IMR-90 (cell line): ENCODE data around the gene F13A1. TPM values are rescaled to one million over a fixed set of nuclear protein-coding genes. Genes with fewer than 3 reads are reported as not detected.

Experiments used
- ATAC-seq: fragments of 200-7000 bp; cut with Tn5 transposase; 2 replicates; pipeline ENCODE4 v1.9.1; 2020; ENCODE audit warnings: low read depth, mild to moderate bottlenecking, moderate library complexity
- BruUV-seq: library from RNA; stranded (reverse); fragments of 400-500 nt; replicated peaks from 2 replicates; lab custom pipeline; 2021; lab: Mats Ljungman, UMichigan
- CTCF ChIA-PET: fragments of 300-600 bp; formaldehyde crosslinking; extraction: SDS; loops from one replicate; lab custom pipeline; 2021; ENCODE audit warnings: antibody characterized with exemption; lab: Yijun Ruan, JAX
- POLR2A ChIA-PET: fragments of 300-600 bp; sonication (Branson Sonifier 250); formaldehyde crosslinking; loops from one replicate; lab custom pipeline; 2022; ENCODE audit warnings: antibody characterized with exemption; ENCODE audit not compliant: unreplicated experiment; lab: Charles Lee
- DNase-seq: peaks from one replicate; pipeline ENCODE4 v3.0.0; 2013
- H2AFZ ChIP-seq: replicated peaks from 2 replicates; pipeline ENCODE3; 2013; ENCODE audit warnings: low read length, mild to moderate bottlenecking; ENCODE audit not compliant: poor library complexity
- H2AK5ac ChIP-seq: 2 replicates; pipeline ENCODE4 v1.6.1; 2013; ENCODE audit warnings: low read depth, low read length, inconsistent platforms
- H2AK9ac ChIP-seq: replicated peaks from 2 replicates; pipeline ENCODE3; 2013; ENCODE audit warnings: mild to moderate bottlenecking, low read depth, low read length, moderate library complexity; ENCODE audit not compliant: poor library complexity
- H2BK120ac ChIP-seq: 2 replicates; pipeline ENCODE4 v1.6.1; 2013; ENCODE audit warnings: low read depth, low read length, inconsistent platforms
- H2BK15ac ChIP-seq: 3 replicates; pipeline ENCODE4 v1.6.1; 2013; ENCODE audit warnings: low read depth, low read length, inconsistent platforms
- H2BK20ac ChIP-seq: 2 replicates; pipeline ENCODE4 v1.6.1; 2013; ENCODE audit warnings: low read depth, mild to moderate bottlenecking, inconsistent platforms, low read length, moderate library complexity
- H2BK5ac ChIP-seq: 2 replicates; pipeline ENCODE4 v1.6.1; 2013; ENCODE audit warnings: mild to moderate bottlenecking, low read depth, low read length, inconsistent platforms; ENCODE audit not compliant: poor library complexity, severe bottlenecking
- H3K14ac ChIP-seq: replicated peaks from 2 replicates; pipeline ENCODE4 v1.6.1; 2013; ENCODE audit warnings: low read depth, low read length, inconsistent platforms
- H3K18ac ChIP-seq: 2 replicates; pipeline ENCODE4 v1.6.1; 2013; ENCODE audit warnings: low read depth, low read length, control low read depth
- H3K23ac ChIP-seq: 2 replicates; pipeline ENCODE4 v1.6.1; 2013; ENCODE audit warnings: low read depth, low read length, inconsistent platforms
- H3K27ac ChIP-seq: 2 replicates; pipeline ENCODE4 v1.5.1; 2013; ENCODE audit warnings: mild to moderate bottlenecking, control low read depth, low read length; ENCODE audit not compliant: insufficient read depth
- H3K27me3 ChIP-seq: 2 replicates; pipeline ENCODE4 v1.6.1; 2013; ENCODE audit warnings: low read length; ENCODE audit not compliant: control insufficient read depth, insufficient read depth
- H3K36me3 ChIP-seq: 2 replicates; pipeline ENCODE4 v1.6.1; 2013; ENCODE audit warnings: low read length, mixed read lengths; ENCODE audit not compliant: control insufficient read depth, insufficient read depth
- H3K4ac ChIP-seq: 2 replicates; pipeline ENCODE4 v1.6.1; 2013; ENCODE audit warnings: low read depth, low read length, inconsistent platforms
- H3K4me1 ChIP-seq: 2 replicates; pipeline ENCODE4 v1.6.1; 2013; ENCODE audit warnings: low read length, mixed read lengths; ENCODE audit not compliant: control insufficient read depth, insufficient read depth
- H3K4me2 ChIP-seq: 2 replicates; pipeline ENCODE4 v1.6.1; 2013; ENCODE audit warnings: low read depth, mild to moderate bottlenecking, control low read depth, low read length, moderate library complexity
- H3K4me3 ChIP-seq: 2 replicates; pipeline ENCODE4 v1.5.1; 2013; ENCODE audit warnings: low read depth, mild to moderate bottlenecking, control low read depth, low read length, moderate library complexity; ENCODE audit not compliant: insufficient read depth
- H3K56ac ChIP-seq: 2 replicates; pipeline ENCODE4 v1.6.1; 2013; ENCODE audit warnings: low read length, inconsistent platforms; ENCODE audit not compliant: insufficient read depth; ENCODE audit errors: extremely low read depth
- H3K79me1 ChIP-seq, 2 experiments: 2 replicates each; pipeline ENCODE4 v1.6.1; 2013; ENCODE audit warnings: low read length in 2 of 2, inconsistent platforms in 1 of 2, low read depth in 1 of 2
- H3K9ac ChIP-seq: 2 replicates; pipeline ENCODE4 v1.6.1; 2013; ENCODE audit warnings: low read depth, low read length, control low read depth
- H3K9me1 ChIP-seq: 2 replicates; pipeline ENCODE4 v1.6.1; 2013; ENCODE audit warnings: low read length, inconsistent platforms; ENCODE audit not compliant: insufficient read depth
- H3K9me3 ChIP-seq: 2 replicates; pipeline ENCODE4 v1.6.1; 2013; ENCODE audit warnings: low read length; ENCODE audit not compliant: control insufficient read depth, insufficient read depth
- H4K20me1 ChIP-seq: 2 replicates; pipeline ENCODE4 v1.6.1; 2013; ENCODE audit warnings: low read length, inconsistent platforms; ENCODE audit not compliant: insufficient read depth
- H4K5ac ChIP-seq: 2 replicates; pipeline ENCODE4 v1.6.1; 2013; ENCODE audit warnings: mild to moderate bottlenecking, low read depth, low read length, control low read depth
- H4K8ac ChIP-seq, 2 experiments: 2 replicates each; pipeline ENCODE4 v1.6.1; 2013; ENCODE audit warnings: low read depth in 2 of 2, low read length in 2 of 2, control low read depth in 1 of 2, inconsistent platforms in 1 of 2
- H4K91ac ChIP-seq: 2 replicates; pipeline ENCODE4 v1.6.1; 2013; ENCODE audit warnings: low read depth, low read length, inconsistent platforms; ENCODE audit not compliant: insufficient read depth
- BHLHE40 ChIP-seq: fragments of 150-350 bp; IDR thresholded peaks from 2 replicates; pipeline ENCODE4 v1.6.1; 2016; ENCODE audit warnings: mild to moderate bottlenecking, low read depth, low read length
- CEBPB ChIP-seq: IDR thresholded peaks from 2 replicates; pipeline ENCODE4 v1.6.1; 2012; ENCODE audit warnings: low read depth, low read length, improper control_type of control experiment
- CHD1 ChIP-seq: IDR thresholded peaks from 2 replicates; pipeline ENCODE4 v1.6.1; 2012; ENCODE audit warnings: low read depth, low read length, improper control_type of control experiment
- FOS ChIP-seq: fragments of 150-350 bp; IDR thresholded peaks from 2 replicates; pipeline ENCODE4 v1.6.1; 2016; ENCODE audit warnings: low read depth, low read length
- MAFK ChIP-seq: IDR thresholded peaks from 2 replicates; pipeline ENCODE4 v1.6.1; 2012; ENCODE audit warnings: low read depth, low read length, improper control_type of control experiment
- MAZ ChIP-seq: IDR thresholded peaks from 2 replicates; pipeline ENCODE4 v1.6.1; 2012; ENCODE audit warnings: low read depth, mild to moderate bottlenecking, low read length, improper control_type of control experiment, moderate library complexity, borderline replicate concordance
- MXI1 ChIP-seq: IDR thresholded peaks from 2 replicates; pipeline ENCODE4 v1.6.1; 2012; ENCODE audit warnings: low read depth, mild to moderate bottlenecking, low read length, moderate library complexity, borderline replicate concordance
- POLR2A ChIP-seq: IDR thresholded peaks from 2 replicates; pipeline ENCODE4 v1.6.1; 2012; ENCODE audit warnings: mild to moderate bottlenecking, low read depth, low read length
- RAD21 ChIP-seq: IDR thresholded peaks from 2 replicates; pipeline ENCODE4 v1.6.1; 2012; ENCODE audit warnings: low read length, improper control_type of control experiment
- RCOR1 ChIP-seq: IDR thresholded peaks from 2 replicates; pipeline ENCODE4 v1.6.1; 2012; ENCODE audit warnings: mild to moderate bottlenecking, low read length, improper control_type of control experiment; ENCODE audit not compliant: insufficient replicate concordance
- RFX5 ChIP-seq: IDR thresholded peaks from 2 replicates; pipeline ENCODE4 v1.8.0; 2012; ENCODE audit warnings: low read depth, mild to moderate bottlenecking, low read length, moderate library complexity
- SMC3 ChIP-seq: fragments of 150-350 bp; IDR thresholded peaks from 2 replicates; pipeline ENCODE4 v1.6.1; 2016; ENCODE audit warnings: low read depth, mild to moderate bottlenecking, antibody characterized with exemption, low read length, moderate library complexity
- WGBS, 2 experiments: methylation state at CpG; one replicate each; pipeline versions ENCODE4 v1.1.5 to v1.1.7; 2013; ENCODE audit warnings: missing lambda C conversion rate in 2 of 2; ENCODE audit not compliant: insufficient read length in 1 of 2; ENCODE audit errors: extremely low coverage in 2 of 2; 5-methylcytosine and 5-hydroxymethylcytosine counted together
- dilution Hi-C: fragments of 300-500 bp; cut with HindIII; formaldehyde crosslinking; loops from one replicate; pipeline ENCODE4 v1.14.3; 2018; ENCODE audit warnings: low sequenced_read_pairs; ENCODE audit not compliant: unreplicated experiment
- in situ Hi-C: fragments of 300-500 bp; cut with MboI; formaldehyde crosslinking; loops from 3 replicates; pipeline ENCODE4 v1.14.3; 2019; ENCODE audit warnings: low sequenced_read_pairs, inconsistent platforms, mixed read lengths
- intact Hi-C: fragments of 100-400 bp; cut with micrococcal nuclease; formaldehyde crosslinking; loops from 2 replicates; pipeline ENCODE4 v1.10.0; 2022
- polyA plus RNA-seq, 3 experiments: library from polyadenylated mRNA; depleted of rRNA; stranded (reverse); fragments of >200 nt; gene quantifications; 2 replicates each; pipeline ENCODE4 v1.2.3, GENCODE V29; 2012; ENCODE audit warnings: low replicate concordance in 1 of 3
- total RNA-seq: library from RNA; depleted of rRNA; stranded (reverse); fragments of >200 nt; gene quantifications from 2 replicates; pipeline ENCODE4 v1.2.3, GENCODE V29; 2012
- TF ChIP-seq, protein P1 (sequence below): fragments of 150-350 bp; IDR thresholded peaks from 2 replicates; pipeline ENCODE4 v1.6.1; 2016; ENCODE audit warnings: low read depth, mild to moderate bottlenecking, low read length, moderate library complexity, borderline replicate concordance
- TF ChIP-seq, protein P2 (sequence below): fragments of 150-350 bp; IDR thresholded peaks from 2 replicates; pipeline ENCODE4 v1.6.1; 2017; ENCODE audit warnings: mild to moderate bottlenecking, antibody characterized with exemption, low read length, low read depth
- TF ChIP-seq, protein P3 (sequence below): conservative IDR thresholded peaks from 2 replicates; pipeline ENCODE4 v1.5.1; 2012; ENCODE audit warnings: mild to moderate bottlenecking, low read depth, low read length, improper control_type of control experiment

Gene F13A1
- total and polyA plus RNA-seq, 2 of the 4 experiments (the other 2 are of a cell fraction), result not detected

DNA sequence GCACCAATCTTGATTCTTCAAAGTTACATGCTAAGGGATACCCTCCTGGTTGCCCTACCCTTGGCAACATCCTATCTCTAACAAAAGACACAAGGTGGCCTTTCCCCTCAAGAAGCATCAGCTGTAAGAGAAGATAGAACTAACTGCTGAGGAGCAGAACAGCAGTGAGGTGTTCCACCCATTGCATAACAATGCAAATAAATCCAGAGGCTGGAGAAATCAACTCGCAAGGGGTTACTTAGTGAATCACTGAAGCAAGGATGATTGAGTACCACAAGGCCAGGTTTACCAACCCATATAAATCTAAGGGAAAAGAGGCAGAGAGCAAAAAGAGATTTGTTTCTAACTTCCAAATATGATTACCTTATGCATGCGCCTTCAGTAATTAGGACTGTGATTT, 36.7 kb downstream of the F13A1 start:
- Histone ChIP-seq H2BK5ac (no peak overlapping the region), H3K36me3 (no peaks in the 10 kb centered on the region), H4K91ac (no peak overlapping the region), H4K8ac (no peak overlapping the region), H3K4me1 (no peaks in the 10 kb centered on the region), H2BK20ac (no peak overlapping the region), H3K27ac (no peak overlapping the region), H4K20me1 (no peaks in the 10 kb centered on the region), H3K27me3 (no peaks in the 10 kb centered on the region), H3K9ac (no peak overlapping the region), H3K18ac (no peak overlapping the region), H3K9me1 (no peaks in the 10 kb centered on the region), H2AK5ac (no peak overlapping the region), H3K79me1 (no peaks in the 10 kb centered on the region), H3K56ac (no peak overlapping the region), H3K23ac (no peak overlapping the region), H3K14ac (no peak overlapping the region), H3K9me3 (peaks cover 19% of the 10 kb centered on the region; the same call in 1 of the 2 replicates), H2BK120ac (no peak overlapping the region), H2BK15ac (no peak overlapping the region), H3K4me2 (no peak overlapping the region), H3K4ac (no peak overlapping the region), H4K5ac (no peak overlapping the region), H2AFZ (no peak overlapping the region), H2AK9ac (no peak overlapping the region), H3K4me3 (no peak overlapping the region)
- in situ Hi-C loops (no loop called here), intact Hi-C loops (no loop called here), dilution Hi-C loops (no loop called here)
- ATAC-seq (no peak), DNase-seq (no peak)
- WGBS, 2 experiments, result no CpG with 5 or more reads among the region's 2 CpGs
- POLR2A ChIA-PET, result no interaction called here
- CTCF ChIA-PET, result no interaction called here
- no TSS peak for BruUV-seq
- TF ChIP-seq MXI1 (no peak), RAD21 (no peak), RFX5 (no peak), CEBPB (no peak), POLR2A (no peak), MAZ (no peak), MAFK (no peak), BHLHE40 (no peak), RCOR1 (no peak), FOS (no peak), SMC3 (no peak), CHD1 (no peak)
- TF ChIP-seq, protein P1, sequence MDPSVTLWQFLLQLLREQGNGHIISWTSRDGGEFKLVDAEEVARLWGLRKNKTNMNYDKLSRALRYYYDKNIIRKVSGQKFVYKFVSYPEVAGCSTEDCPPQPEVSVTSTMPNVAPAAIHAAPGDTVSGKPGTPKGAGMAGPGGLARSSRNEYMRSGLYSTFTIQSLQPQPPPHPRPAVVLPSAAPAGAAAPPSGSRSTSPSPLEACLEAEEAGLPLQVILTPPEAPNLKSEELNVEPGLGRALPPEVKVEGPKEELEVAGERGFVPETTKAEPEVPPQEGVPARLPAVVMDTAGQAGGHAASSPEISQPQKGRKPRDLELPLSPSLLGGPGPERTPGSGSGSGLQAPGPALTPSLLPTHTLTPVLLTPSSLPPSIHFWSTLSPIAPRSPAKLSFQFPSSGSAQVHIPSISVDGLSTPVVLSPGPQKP, result no peak
- TF ChIP-seq, protein P2, sequence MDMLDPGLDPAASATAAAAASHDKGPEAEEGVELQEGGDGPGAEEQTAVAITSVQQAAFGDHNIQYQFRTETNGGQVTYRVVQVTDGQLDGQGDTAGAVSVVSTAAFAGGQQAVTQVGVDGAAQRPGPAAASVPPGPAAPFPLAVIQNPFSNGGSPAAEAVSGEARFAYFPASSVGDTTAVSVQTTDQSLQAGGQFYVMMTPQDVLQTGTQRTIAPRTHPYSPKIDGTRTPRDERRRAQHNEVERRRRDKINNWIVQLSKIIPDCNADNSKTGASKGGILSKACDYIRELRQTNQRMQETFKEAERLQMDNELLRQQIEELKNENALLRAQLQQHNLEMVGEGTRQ, result no peak
- TF ChIP-seq, protein P3, sequence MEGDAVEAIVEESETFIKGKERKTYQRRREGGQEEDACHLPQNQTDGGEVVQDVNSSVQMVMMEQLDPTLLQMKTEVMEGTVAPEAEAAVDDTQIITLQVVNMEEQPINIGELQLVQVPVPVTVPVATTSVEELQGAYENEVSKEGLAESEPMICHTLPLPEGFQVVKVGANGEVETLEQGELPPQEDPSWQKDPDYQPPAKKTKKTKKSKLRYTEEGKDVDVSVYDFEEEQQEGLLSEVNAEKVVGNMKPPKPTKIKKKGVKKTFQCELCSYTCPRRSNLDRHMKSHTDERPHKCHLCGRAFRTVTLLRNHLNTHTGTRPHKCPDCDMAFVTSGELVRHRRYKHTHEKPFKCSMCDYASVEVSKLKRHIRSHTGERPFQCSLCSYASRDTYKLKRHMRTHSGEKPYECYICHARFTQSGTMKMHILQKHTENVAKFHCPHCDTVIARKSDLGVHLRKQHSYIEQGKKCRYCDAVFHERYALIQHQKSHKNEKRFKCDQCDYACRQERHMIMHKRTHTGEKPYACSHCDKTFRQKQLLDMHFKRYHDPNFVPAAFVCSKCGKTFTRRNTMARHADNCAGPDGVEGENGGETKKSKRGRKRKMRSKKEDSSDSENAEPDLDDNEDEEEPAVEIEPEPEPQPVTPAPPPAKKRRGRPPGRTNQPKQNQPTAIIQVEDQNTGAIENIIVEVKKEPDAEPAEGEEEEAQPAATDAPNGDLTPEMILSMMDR, result no peak
